NCI-H146 treated with DMSO at 0.1 percent for 48 hours (cell line): ENCODE measurements around the gene C10orf90.

Source experiments
- DNase-seq: peaks from one replicate; lab custom pipeline; 2025; ENCODE audit not compliant: unreplicated experiment; lab: John Stamatoyannopoulos, UW

C10orf90 gene

GRCh38 chr10:126468876-126469643 is 201.4 kb downstream of the C10orf90 start:
- DNase-seq, result no peak

- DNase-seq, result no peak
Observed at GRCh38 chr10:126468467-126468866, 202.0 kb downstream of the C10orf90 start.

GRCh38 chr10:126465771-126466170 is 204.7 kb downstream of the C10orf90 start:
- DNase-seq, result no peak

DNA sequence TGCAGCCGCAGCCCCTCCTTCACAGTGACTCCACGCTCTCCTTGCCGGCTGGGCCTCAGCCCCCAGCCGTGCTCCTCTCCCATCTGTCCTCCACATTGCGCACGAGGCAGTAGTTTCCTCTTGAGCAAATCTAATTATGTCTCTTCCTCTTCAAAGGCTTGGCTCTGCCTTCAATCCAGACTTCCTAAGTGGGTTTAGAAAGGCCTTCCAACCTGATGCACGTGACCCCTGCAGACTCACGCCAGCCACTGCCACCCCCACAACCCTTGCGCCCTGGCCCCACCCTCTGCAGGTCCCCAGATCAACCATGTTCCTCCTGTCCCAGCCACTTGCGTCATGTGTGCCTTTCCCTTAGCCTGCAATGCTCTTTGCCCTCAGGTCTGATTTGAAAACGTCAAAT is 207.2 kb downstream of the C10orf90 start:
- no peak for DNase-seq

GRCh38 chr10:126461289-126461940 is 209.1 kb downstream of the C10orf90 start:
- DNase-seq, result no peak

DNA sequence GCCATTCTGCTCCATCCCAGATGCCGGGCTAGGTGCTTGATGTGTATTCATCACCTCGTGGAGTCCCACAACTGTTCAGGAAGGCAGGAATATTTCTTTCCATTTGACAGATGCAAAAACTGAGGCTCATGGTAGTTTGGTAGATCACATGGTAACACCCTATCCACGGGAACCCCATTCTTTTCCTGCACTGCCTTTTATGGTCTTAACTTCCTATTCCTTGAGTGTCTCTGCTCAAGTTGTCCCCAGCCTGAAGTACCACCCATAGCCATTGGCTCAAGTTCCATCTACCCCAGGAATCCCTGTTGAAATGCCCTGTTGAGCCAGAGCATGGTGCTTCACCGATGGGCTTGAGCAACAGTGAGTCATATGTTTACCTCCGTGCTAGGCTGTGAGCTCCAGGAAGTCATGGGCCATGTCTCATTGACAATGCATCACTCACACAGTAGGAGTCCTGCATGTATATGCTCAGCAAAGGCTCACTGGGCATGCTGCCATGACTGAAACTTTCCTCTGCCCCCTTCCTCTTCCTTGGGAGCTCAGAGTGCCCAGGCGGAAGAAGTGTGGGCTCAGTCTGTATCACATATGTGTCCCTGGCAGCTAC is 210.5 kb downstream of the C10orf90 start:
- peak; percentile 37 for DNase-seq

GRCh38 chr10:126459032-126459831 is 211.3 kb downstream of the C10orf90 start:
- DNase-seq, result no peak

DNA sequence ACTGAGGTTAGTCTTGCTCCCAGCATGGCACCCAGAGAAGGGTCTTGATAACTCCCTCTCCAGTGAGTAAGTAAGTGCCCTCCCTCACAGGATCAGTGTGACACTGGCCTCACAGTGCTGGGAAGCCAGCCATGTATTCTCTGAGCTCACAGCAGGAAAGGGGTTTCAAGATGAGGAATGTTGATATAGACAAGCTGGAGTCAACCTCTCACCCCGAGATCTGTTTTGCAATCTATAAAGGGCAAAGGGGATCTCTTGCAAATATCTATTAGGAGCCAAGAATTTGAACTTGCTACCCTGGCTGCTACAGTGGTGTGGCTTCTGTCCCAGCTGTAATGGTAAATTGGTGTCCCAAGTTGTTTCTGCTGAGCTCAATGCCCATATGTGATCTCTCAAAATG is 212.0 kb downstream of the C10orf90 start:
- no peak for DNase-seq

GRCh38 chr10:126456632-126457031 is 213.9 kb downstream of the C10orf90 start:
- DNase-seq, result no peak

DNA sequence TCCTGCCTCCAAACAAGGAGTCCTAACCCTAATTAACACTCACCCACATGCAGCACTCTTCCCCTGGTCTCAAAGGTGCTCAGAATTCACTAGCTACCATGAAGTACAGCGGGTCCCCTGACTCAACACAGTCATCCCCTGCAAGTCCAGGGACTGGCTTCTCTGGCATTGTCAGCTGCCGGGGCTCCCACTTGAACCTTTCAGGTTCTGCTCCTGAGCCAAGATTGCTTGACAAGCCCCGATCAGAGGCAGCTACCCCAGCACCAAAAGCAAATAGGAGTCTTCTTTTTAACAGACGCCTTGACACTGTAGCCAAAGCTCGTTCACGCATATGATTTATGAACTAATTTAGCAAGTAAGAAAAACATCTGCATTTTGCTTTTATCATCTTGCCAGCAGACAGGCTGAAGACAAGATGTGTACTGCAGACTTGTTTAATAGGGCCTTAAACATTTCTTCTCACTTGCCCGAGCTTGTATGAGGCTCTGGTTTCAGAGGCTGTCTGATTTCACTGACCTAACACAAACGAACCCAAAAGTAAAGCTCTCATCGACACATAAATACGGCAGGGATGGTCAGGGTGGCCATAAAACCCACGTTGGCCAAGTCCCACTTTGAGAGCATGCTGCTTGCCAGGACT is 214.6 kb downstream of the C10orf90 start:
- DNase-seq, result no peak

DNA sequence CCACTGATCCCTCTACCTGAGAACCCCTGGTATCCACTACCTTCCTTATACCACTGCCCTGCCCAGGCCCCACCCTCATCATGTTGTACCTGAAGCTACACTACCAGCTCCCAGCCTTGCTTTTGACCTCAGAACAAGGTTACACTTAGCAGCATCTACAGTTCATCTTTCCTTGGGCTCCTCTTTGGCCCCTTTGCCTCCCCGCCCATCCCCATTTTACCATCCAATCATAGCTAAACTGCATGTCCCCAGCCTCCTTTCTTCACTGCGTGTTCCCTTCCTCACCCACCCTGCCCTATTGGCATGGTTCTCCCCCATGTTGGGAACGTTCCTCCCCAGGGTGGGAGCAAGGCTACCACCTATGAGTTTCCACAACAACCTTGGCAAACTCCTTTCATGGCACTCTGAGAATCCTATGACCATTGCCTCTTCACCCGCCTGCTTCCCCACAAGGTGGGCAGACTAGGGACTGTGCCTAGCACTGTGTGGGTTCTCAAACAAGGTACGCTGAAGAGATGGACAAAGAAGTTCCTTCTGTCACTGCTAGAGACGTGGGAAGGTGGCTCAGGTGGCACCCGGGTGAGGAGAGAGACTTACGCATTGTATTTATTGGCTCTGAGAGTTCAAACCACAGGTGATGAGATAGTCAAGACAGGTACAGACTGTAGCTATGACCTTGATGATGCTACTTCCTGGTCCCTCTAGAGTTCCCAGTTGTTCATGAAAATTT is 215.3 kb downstream of the C10orf90 start:
- DNase-seq, result no peak

GRCh38 chr10:126454045-126454751 is 216.3 kb downstream of the C10orf90 start:
- no peak for DNase-seq

DNA sequence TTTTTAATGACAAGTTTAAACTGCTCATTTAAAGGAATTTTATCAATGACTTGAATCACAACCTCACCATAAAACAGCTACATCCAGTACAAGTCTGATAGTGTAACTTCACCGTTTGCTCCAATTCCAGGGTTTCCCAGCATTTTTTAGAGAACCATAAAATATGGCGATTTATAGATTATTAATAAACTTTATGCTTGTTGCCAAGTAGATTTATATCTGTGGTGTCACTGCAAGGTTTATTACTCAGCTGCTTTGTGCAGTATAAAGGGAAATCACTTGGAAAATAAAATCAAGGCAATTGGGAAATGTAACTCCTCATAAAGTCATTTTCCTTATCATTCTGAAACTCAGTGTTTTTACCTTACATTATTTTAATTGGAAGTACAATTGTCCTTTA is 218.2 kb downstream of the C10orf90 start:
- DNase-seq, result no peak

- DNase-seq, result no peak
Observed at GRCh38 chr10:126448091-126448490, 222.4 kb downstream of the C10orf90 start.

DNA sequence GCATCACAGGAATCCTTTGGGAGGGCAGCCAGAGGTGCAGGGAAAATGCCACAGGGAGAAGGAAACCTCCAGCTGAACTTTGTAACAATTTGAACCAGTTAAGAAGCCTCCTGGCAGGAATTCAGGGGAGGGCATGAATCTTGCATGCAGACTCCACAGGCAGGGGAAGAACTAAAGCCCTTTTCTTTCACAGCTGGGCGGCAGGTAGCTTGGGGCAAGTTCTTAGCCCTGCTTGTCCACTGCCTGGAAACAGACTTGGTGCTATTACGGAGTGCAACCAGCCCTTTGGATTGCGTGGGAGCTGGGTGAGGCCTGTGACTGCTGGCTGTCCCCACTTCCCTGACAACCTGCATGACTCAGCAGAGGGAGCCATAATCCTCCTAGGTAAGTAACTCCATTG is 230.6 kb downstream of the C10orf90 start:
- DNase-seq, result no peak

GRCh38 chr10:126438407-126438783 is 232.1 kb downstream of the C10orf90 start:
- no peak for DNase-seq

GRCh38 chr10:126437635-126438406 is 232.7 kb downstream of the C10orf90 start:
- DNase-seq, result peak; percentile 39

- DNase-seq, result no peak
Observed at GRCh38 chr10:126434235-126434634, 236.3 kb downstream of the C10orf90 start.

DNA sequence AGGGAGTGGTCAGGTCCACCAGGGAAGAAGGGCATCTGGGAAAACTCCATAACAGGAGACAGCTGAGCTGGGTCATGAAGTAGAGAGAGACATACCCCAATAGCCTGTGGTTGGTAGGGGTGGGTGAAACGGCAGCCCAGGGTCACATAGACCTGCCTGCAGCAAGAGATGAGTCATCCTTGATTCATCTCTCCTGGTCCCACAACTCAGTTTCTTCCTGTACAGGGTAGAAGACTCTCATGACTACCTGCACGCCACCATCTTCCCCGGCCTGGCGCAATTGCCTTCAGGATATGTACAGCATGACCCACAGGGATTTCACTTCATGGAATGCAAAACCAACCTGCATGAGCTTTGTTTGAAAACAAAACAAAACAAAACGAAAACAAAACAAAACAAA is 237.1 kb downstream of the C10orf90 start:
- DNase-seq, result no peak
